HepG2 (cell line): ENCODE results near the gene PLD1. TPM values are rescaled to one million over a fixed set of nuclear protein-coding genes. Genes with fewer than 3 reads are reported as not detected.

Source experiments
- FOXA3 ChIP-seq: IDR thresholded peaks from 2 replicates; pipeline ENCODE4 v1.6.1; 2016; ENCODE audit warnings: missing genetic modification reagents, missing compliant biosample characterization
- FOXM1 ChIP-seq: sonication (generic); formaldehyde crosslinking; IDR thresholded peaks from 2 replicates; pipeline ENCODE4 v1.5.0; 2020; ENCODE audit warnings: missing genetic modification reagents
- HNRNPUL1 ChIP-seq: fragments of 200-400 bp; formaldehyde crosslinking; IDR thresholded peaks from 2 replicates; pipeline ENCODE4 v1.6.1; 2017; ENCODE audit warnings: low read depth, mild to moderate bottlenecking, low read length, moderate library complexity
- MIER3 ChIP-seq: IDR thresholded peaks from 2 replicates; pipeline ENCODE4 v1.6.1; 2016; ENCODE audit warnings: missing compliant biosample characterization, borderline replicate concordance
- NCOA1 ChIP-seq: sonication (generic); formaldehyde crosslinking; IDR thresholded peaks from 2 replicates; pipeline ENCODE4 v1.9.0; 2021; ENCODE audit warnings: missing genetic modification reagents
- NFAT5 ChIP-seq: sonication (generic); formaldehyde crosslinking; IDR thresholded peaks from 2 replicates; pipeline ENCODE4 v1.4.0; 2020; ENCODE audit warnings: missing genetic modification reagents
- NFRKB ChIP-seq: fragments of 450-650 bp; IDR thresholded peaks from 2 replicates; pipeline ENCODE4 v1.6.1; 2017
- PRDM15 ChIP-seq: sonication (generic); formaldehyde crosslinking; IDR thresholded peaks from 2 replicates; pipeline ENCODE4 v1.4.0; 2020; ENCODE audit warnings: missing genetic modification reagents
- RELA ChIP-seq: sonication (generic); formaldehyde crosslinking; IDR thresholded peaks from 2 replicates; pipeline ENCODE4 v1.4.0; 2020; ENCODE audit warnings: missing genetic modification reagents
- THYN1 ChIP-seq: sonication (generic); formaldehyde crosslinking; IDR thresholded peaks from 2 replicates; pipeline ENCODE4 v1.8.1; 2023; ENCODE audit warnings: low read depth, mild to moderate bottlenecking, moderate library complexity, missing genetic modification reagents, borderline replicate concordance
- ZBTB33 ChIP-seq: sonication (generic); formaldehyde crosslinking; IDR thresholded peaks from 2 replicates; pipeline ENCODE4 v1.4.0; 2020; ENCODE audit warnings: missing genetic modification reagents
- ZBTB34 ChIP-seq: sonication (generic); formaldehyde crosslinking; IDR thresholded peaks from 2 replicates; pipeline ENCODE4 v1.8.0; 2022; ENCODE audit warnings: mild to moderate bottlenecking, missing genetic modification reagents
- ZC3H13 ChIP-seq: sonication (generic); formaldehyde crosslinking; IDR thresholded peaks from 2 replicates; pipeline ENCODE4 v1.8.1; 2023; ENCODE audit warnings: mild to moderate bottlenecking, missing genetic modification reagents, moderate library complexity
- ZFP36 ChIP-seq: fragments of 150-350 bp; IDR thresholded peaks from 2 replicates; pipeline ENCODE4 v1.6.1; 2018; ENCODE audit warnings: borderline replicate concordance, low read length, low read depth; ENCODE audit not compliant: partially characterized antibody
- ZMAT3 ChIP-seq: sonication (generic); formaldehyde crosslinking; conservative IDR thresholded peaks from 2 replicates; pipeline ENCODE4 v1.7.0; 2021; ENCODE audit warnings: missing genetic modification reagents
- ZNF331 ChIP-seq: sonication (generic); formaldehyde crosslinking; IDR thresholded peaks from 2 replicates; pipeline ENCODE4 v1.4.0; 2020; ENCODE audit warnings: missing genetic modification reagents
- ZNF652 ChIP-seq: IDR thresholded peaks from 2 replicates; pipeline ENCODE4 v1.6.1; 2016; ENCODE audit warnings: low read depth, borderline replicate concordance
- polyA plus RNA-seq, 8 experiments: library from polyadenylated mRNA; depleted of rRNA in 3 of 8; stranded (reverse) in 7 of 8; unstranded in 1 of 8; fragments of >200 nt; fragmentation: Illumina TruSeq in 4 of 8; extraction: Trizol in 4 of 8; gene quantifications; 2 replicates each; pipeline versions ENCODE4 v1.2.1 to v1.2.3, GENCODE V29; 2011 to 2016; ENCODE audit warnings: low read depth in 4 of 8, missing spikeins in 1 of 8, mixed read lengths in 1 of 8; ENCODE audit not compliant: insufficient read depth in 1 of 8
- total RNA-seq, 5 experiments: library from RNA; depleted of rRNA; stranded (reverse); fragments of >200 nt; fragmentation: Illumina TruSeq; extraction: Trizol; gene quantifications; 2 replicates each; pipeline ENCODE4 v1.2.3, GENCODE V29; 2016; ENCODE audit warnings: low read depth in 1 of 5

Gene PLD1
- total and polyA plus RNA-seq, 2 of the 13 experiments (the other 11 are each of a cell fraction or from before 2014, with no cell fraction given) = 27.1 to 59.4 TPM

GRCh38 chr3:171809861-171810628 is at the start of gene PLD1 (continued):
- TF ChIP-seq NFRKB (no peak), NCOA1 (peak; percentile 68; the same call in 1 of the 2 replicates), HNRNPUL1 (no peak; the same call in 1 of the 2 replicates), NFAT5 (CRISPR knock-in tag) (no peak; the same call in 1 of the 2 replicates), MIER3 (CRISPR knock-in tag) (peak; percentile 76; the same call in 1 of the 2 replicates), ZMAT3 (CRISPR knock-in tag) (0 out of 2 replicates have a peak, but pooled peaks have one; percentile 66), ZFP36 (no peak), FOXM1 (CRISPR knock-in tag) (0 out of 2 replicates have a peak, but pooled peaks have one; percentile 17), RELA (CRISPR knock-in tag) (no peak; the same call in 1 of the 2 replicates), ZC3H13 (CRISPR knock-in tag) (peak; percentile 82), FOXA3 (CRISPR knock-in tag) (peak; percentile 68), ZBTB33 (CRISPR knock-in tag) (no peak), THYN1 (CRISPR knock-in tag) (no peak), ZNF652 (CRISPR knock-in tag) (peak; percentile 45; the same call in 1 of the 2 replicates), ZBTB34 (CRISPR knock-in tag) (peak; percentile 59), PRDM15 (peak; percentile 43; the same call in 1 of the 2 replicates), ZNF331 (CRISPR knock-in tag) (no peak; the same call in none of the 2 replicates)
